Mesothelial cell of epicardium (in vitro differentiated cells): ENCODE measurements around the gene ACVR2A. TPM values are rescaled to one million over a fixed set of nuclear protein-coding genes. Genes with fewer than 3 reads are reported as not detected.

Source experiments
- DNase-seq, 2 experiments: peaks; one replicate each; pipeline ENCODE4 v3.0.0; 2021; ENCODE audit warnings: low spot score in 2 of 2; ENCODE audit not compliant: unreplicated experiment in 2 of 2
- H3K27ac Mint-ChIP-seq: 2 replicates; pipeline ENCODE4 v1.8.0; 2021; ENCODE audit warnings: mixed read lengths
- H3K27me3 Mint-ChIP-seq: 2 replicates; pipeline ENCODE4 v1.8.0; 2021; ENCODE audit warnings: low read depth, mixed read lengths
- H3K36me3 Mint-ChIP-seq: 2 replicates; pipeline ENCODE4 v1.8.0; 2021; ENCODE audit warnings: mixed read lengths
- H3K4me1 Mint-ChIP-seq: 2 replicates; pipeline ENCODE4 v1.8.0; 2021; ENCODE audit warnings: mixed read lengths
- H3K4me3 Mint-ChIP-seq: 2 replicates; pipeline ENCODE4 v1.8.0; 2021; ENCODE audit warnings: mild to moderate bottlenecking, moderate library complexity, mixed read lengths
- H3K9me3 Mint-ChIP-seq: 2 replicates; pipeline ENCODE4 v1.8.0; 2021; ENCODE audit warnings: mixed read lengths
- total RNA-seq: library from RNA; stranded (reverse); gene quantifications from 3 replicates; pipeline ENCODE4 v1.2.1, GENCODE V29; 2021
- TF ChIP-seq, protein P1 (sequence below): fragments of 200-600 bp; sonication (generic); IDR thresholded peaks from one replicate; pipeline ENCODE4 v1.5.0; 2021; ENCODE audit warnings: antibody characterized with exemption; ENCODE audit not compliant: unreplicated experiment

The ACVR2A gene
- total RNA-seq, 1 donor from 2014 or later: 33.3 TPM

DNA sequence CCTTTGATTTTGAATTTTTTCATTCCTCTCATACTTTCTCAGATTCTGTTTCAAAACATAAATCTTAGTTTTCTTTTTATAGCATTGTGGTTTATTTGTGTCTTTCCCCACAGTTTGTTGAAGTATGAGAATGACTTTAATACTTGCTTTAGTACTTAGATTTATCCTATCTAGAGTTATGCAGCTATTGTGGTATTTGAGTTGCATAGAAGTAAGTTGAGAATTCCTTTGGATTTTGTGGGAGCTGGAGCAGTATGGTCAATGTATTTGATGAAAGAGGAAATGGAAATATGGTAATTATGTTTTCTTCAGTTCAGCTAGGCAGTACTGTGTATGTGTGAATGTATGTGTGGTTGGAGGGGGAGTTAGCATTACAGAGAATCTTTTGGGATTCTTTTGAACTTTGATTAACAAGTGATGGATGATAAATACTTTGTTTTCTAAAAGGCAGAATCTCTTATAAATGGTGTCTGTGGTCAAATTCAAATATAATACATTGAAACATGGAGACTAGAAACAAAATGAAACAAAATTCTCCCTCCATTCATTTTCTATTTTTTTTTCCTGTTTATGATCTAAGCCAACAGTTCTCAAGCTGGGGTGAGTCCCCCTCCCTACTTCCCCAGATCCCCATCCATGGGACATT is 3.0 kb downstream of the ACVR2A start:
- Mint-ChIP-seq H3K9me3 (no peaks in the 10 kb centered on the region), H3K27ac (peak overlapping the region; percentile 8), H3K36me3 (no peaks in the 10 kb centered on the region), H3K4me3 (no peak overlapping the region), H3K27me3 (no peaks in the 10 kb centered on the region), H3K4me1 (peaks cover 40% of the 10 kb centered on the region)
- DNase-seq: no peak
- TF ChIP-seq, protein P1, sequence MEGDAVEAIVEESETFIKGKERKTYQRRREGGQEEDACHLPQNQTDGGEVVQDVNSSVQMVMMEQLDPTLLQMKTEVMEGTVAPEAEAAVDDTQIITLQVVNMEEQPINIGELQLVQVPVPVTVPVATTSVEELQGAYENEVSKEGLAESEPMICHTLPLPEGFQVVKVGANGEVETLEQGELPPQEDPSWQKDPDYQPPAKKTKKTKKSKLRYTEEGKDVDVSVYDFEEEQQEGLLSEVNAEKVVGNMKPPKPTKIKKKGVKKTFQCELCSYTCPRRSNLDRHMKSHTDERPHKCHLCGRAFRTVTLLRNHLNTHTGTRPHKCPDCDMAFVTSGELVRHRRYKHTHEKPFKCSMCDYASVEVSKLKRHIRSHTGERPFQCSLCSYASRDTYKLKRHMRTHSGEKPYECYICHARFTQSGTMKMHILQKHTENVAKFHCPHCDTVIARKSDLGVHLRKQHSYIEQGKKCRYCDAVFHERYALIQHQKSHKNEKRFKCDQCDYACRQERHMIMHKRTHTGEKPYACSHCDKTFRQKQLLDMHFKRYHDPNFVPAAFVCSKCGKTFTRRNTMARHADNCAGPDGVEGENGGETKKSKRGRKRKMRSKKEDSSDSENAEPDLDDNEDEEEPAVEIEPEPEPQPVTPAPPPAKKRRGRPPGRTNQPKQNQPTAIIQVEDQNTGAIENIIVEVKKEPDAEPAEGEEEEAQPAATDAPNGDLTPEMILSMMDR: no peak

DNA sequence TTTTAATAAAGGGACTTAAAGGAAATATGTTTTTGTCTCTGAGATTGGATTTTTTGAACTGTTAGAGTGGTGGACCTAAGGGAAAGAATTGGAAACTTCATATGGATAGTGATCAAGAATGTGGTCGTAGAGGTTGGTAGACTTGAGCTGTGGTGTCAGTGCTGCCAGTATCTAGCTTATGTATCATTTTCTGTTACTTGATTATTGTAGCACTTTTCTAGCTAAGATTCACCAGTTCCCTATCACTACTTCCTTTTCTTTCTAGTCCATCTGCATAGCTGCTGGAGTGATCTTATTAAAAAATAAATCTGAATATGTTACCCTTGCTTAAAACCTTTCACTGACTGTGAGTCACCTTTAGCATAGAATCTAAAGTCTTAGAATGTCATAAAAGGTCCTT is 6.0 kb downstream of the ACVR2A start:
- H3K9me3 Mint-ChIP-seq: no peaks in the 10 kb centered on the region
- H3K27ac Mint-ChIP-seq: no peak overlapping the region
- TF ChIP-seq, protein P1: no peak
- DNase-seq: no peak
- H3K27me3 Mint-ChIP-seq: no peaks in the 10 kb centered on the region
- no peaks in the 10 kb centered on the region for H3K36me3 Mint-ChIP-seq
- peaks cover 38% of the 10 kb centered on the region for H3K4me1 Mint-ChIP-seq
- no peak overlapping the region for H3K4me3 Mint-ChIP-seq

DNA sequence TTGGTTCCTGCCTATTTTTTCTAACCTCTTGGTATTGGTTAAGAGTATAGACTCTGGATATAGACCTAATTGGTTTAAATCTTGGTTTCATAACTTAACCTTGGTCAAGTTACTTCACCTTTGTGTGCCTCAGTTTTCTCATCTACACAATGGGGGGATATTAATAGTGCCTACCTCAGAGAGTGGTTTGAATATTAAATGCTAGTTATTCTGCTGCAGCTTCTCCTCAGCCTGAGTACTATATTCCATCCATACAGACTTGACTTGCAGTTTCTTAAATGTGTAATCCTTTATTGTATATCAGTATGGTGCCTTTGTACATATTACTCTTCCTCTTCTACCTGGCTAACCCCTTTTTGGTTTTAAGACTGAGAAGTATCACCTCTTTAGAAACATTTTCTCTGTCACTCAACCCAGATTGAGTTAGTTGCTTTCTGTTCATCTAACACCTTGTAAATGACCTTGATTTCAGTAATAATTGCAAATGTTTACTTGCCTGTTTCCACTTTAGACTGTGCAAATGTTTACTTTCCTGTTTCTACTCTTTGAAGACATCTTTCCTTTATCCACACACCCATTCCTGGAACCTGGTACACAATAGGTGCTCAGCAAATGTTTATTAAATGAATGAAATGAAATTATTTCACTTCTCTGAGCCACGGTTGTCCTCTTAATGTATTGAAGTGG is 6.6 kb downstream of the ACVR2A start:
- H3K4me1 Mint-ChIP-seq: peaks cover 34% of the 10 kb centered on the region
- no peak for DNase-seq
- no peaks in the 10 kb centered on the region for H3K36me3 Mint-ChIP-seq
- no peaks in the 10 kb centered on the region for H3K9me3 Mint-ChIP-seq
- TF ChIP-seq, protein P1: no peak
- no peak overlapping the region for H3K4me3 Mint-ChIP-seq
- no peaks in the 10 kb centered on the region for H3K27me3 Mint-ChIP-seq
- H3K27ac Mint-ChIP-seq: no peak overlapping the region

DNA sequence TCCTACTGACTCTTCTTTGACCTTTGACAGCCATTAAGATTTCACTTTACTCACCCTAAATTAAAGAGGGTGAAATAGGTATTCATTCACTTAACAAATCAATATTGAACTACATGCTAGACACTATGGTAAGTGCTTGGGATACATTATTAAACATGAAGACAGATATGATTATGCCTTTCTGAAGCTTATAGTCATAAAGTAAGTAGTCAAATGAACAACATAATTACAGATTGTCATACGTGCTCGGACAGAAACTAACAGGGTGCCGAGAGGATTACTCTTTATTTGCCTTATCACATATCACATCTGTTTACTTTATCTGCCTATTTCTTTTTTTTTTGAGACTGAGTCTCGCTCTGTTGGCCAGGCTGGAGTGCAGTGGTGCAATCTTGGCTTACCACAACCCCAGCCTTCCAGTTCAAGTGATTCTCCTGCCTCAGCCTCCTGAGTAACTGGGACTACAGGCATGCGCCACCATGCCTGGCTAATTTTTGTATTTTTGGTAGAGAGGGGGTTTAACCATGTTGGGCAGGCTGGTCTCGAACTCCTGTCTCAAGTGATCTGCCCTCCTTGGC is 9.8 kb downstream of the ACVR2A start:
- H3K36me3 Mint-ChIP-seq: no peaks in the 10 kb centered on the region
- H3K27me3 Mint-ChIP-seq: no peaks in the 10 kb centered on the region
- H3K9me3 Mint-ChIP-seq: no peaks in the 10 kb centered on the region
- H3K4me3 Mint-ChIP-seq: no peak overlapping the region
- TF ChIP-seq, protein P1: no peak
- H3K27ac Mint-ChIP-seq: no peak overlapping the region
- no peak for DNase-seq
- H3K4me1 Mint-ChIP-seq: peaks cover 25% of the 10 kb centered on the region

DNA sequence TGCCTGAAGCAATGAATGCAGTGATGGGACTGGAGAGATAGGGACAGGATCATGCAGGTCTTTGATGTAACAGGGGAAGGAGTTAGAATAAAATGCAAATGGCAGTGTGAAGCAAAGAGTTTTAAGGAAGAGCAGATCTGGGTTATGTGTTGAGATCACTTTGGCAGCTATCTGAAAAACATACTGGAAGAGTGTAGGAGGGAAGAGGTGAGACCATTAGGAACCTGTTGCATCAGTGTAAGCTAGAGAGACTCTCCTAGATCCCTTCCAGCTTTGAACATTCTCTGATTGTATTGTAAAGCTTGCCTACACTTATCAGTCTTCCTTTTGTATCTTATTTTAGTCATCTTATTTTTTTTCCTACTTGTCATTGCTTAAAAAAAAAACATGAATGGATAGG is 10.5 kb downstream of the ACVR2A start:
- no peak overlapping the region for H3K27ac Mint-ChIP-seq

More for the DNA sequence above, 10.5 kb downstream of the ACVR2A start:
- TF ChIP-seq, protein P1: no peak
- Mint-ChIP-seq H3K4me3 (no peak overlapping the region), H3K9me3 (no peaks in the 10 kb centered on the region), H3K4me1 (peaks cover 22% of the 10 kb centered on the region), H3K27me3 (no peaks in the 10 kb centered on the region), H3K36me3 (no peaks in the 10 kb centered on the region)
- no peak for DNase-seq
